ENCODE results near the gene WDR82.

Gene WDR82

GRCh38 chr3:52315977-52316764 lies 37.7 kb upstream of the WDR82 start, which contains the start of gene DNAH1:
Gene DNAH1, plus strand, starts transcription at chr3:52316319. Its CDS starts 6,124 bp downstream, at chr3:52322443.
- Mint-ChIP-seq H3K36me3 (ENCODE audit: insufficient read depth) (peaks cover under 1% of the 10 kb centered on the region), H3K4me1 (peaks cover 12% of the 10 kb centered on the region), H3K27me3 (no peaks in the 10 kb centered on the region), H3K9me3 (no peaks in the 10 kb centered on the region), H3K27ac (ENCODE audit: low read depth) (no peak within 1 kb of the TSS), H3K4me3 (peak within 1 kb of the TSS; percentile 55)
- ATAC-seq (replicated peaks; ENCODE audit: extremely low read depth, poor library complexity, severe bottlenecking): no peak
- DNase-seq (ENCODE audit: low spot score in 2 of 2): no peak

GRCh38 chr3:52315006-52315405 lies 36.6 kb upstream of the WDR82 start:
- Mint-ChIP-seq H3K4me3 (no peak overlapping the region), H3K9me3 (no peaks in the 10 kb centered on the region), H3K36me3 (ENCODE audit: insufficient read depth) (peaks cover 5% of the 10 kb centered on the region), H3K4me1 (peaks cover 24% of the 10 kb centered on the region), H3K27me3 (no peaks in the 10 kb centered on the region), H3K27ac (ENCODE audit: low read depth) (no peak overlapping the region)
- DNase-seq (ENCODE audit: low spot score in 2 of 2) (no peak), ATAC-seq (replicated peaks; ENCODE audit: extremely low read depth, poor library complexity, severe bottlenecking) (no peak)

GRCh38 chr3:52314489-52314888 lies 36.0 kb upstream of the WDR82 start:
- H3K4me1 Mint-ChIP-seq: peaks cover 29% of the 10 kb centered on the region
- ATAC-seq (replicated peaks; ENCODE audit: extremely low read depth, poor library complexity, severe bottlenecking) (no peak), DNase-seq (ENCODE audit: low spot score in 2 of 2) (no peak)
- H3K27ac Mint-ChIP-seq (ENCODE audit: low read depth): peak overlapping the region; percentile 20
- no peak overlapping the region for H3K4me3 Mint-ChIP-seq
- H3K9me3 Mint-ChIP-seq: no peaks in the 10 kb centered on the region
- peaks cover 5% of the 10 kb centered on the region for H3K36me3 Mint-ChIP-seq (ENCODE audit: insufficient read depth)
- H3K27me3 Mint-ChIP-seq: no peaks in the 10 kb centered on the region

GRCh38 chr3:52313774-52314188 lies 35.3 kb upstream of the WDR82 start:
- Mint-ChIP-seq H3K27me3 (no peaks in the 10 kb centered on the region), H3K36me3 (ENCODE audit: insufficient read depth) (peaks cover 6% of the 10 kb centered on the region), H3K27ac (ENCODE audit: low read depth) (no peak overlapping the region), H3K9me3 (no peaks in the 10 kb centered on the region), H3K4me3 (no peak overlapping the region), H3K4me1 (peaks cover 29% of the 10 kb centered on the region)
- DNase-seq (ENCODE audit: low spot score in 2 of 2) (no peak), ATAC-seq (replicated peaks; ENCODE audit: extremely low read depth, poor library complexity, severe bottlenecking) (no peak)

- H3K9me3 Mint-ChIP-seq: no peaks in the 10 kb centered on the region
- H3K4me3 Mint-ChIP-seq: no peak overlapping the region
- no peak for ATAC-seq (replicated peaks; ENCODE audit: extremely low read depth, poor library complexity, severe bottlenecking)
- H3K4me1 Mint-ChIP-seq: peaks cover 34% of the 10 kb centered on the region
- H3K36me3 Mint-ChIP-seq (ENCODE audit: insufficient read depth): peaks cover 6% of the 10 kb centered on the region
- H3K27me3 Mint-ChIP-seq: no peaks in the 10 kb centered on the region
- peak overlapping the region; percentile 29 for H3K27ac Mint-ChIP-seq (ENCODE audit: low read depth)
- DNase-seq (ENCODE audit: low spot score in 2 of 2): no peak
These were observed 34.8 kb upstream of the WDR82 start for GRCh38 chr3:52313188-52313773.

GRCh38 chr3:52311576-52312119 lies 33.2 kb upstream of the WDR82 start:
- no peaks in the 10 kb centered on the region for H3K27me3 Mint-ChIP-seq
- no peak overlapping the region for H3K4me3 Mint-ChIP-seq
- H3K27ac Mint-ChIP-seq (ENCODE audit: low read depth): peak overlapping the region; percentile 74
- ATAC-seq (replicated peaks; ENCODE audit: extremely low read depth, poor library complexity, severe bottlenecking) (no peak), DNase-seq (ENCODE audit: low spot score in 2 of 2) (no peak)
- peaks cover 45% of the 10 kb centered on the region for H3K4me1 Mint-ChIP-seq
- peaks cover 8% of the 10 kb centered on the region for H3K36me3 Mint-ChIP-seq (ENCODE audit: insufficient read depth)
- no peaks in the 10 kb centered on the region for H3K9me3 Mint-ChIP-seq

GRCh38 chr3:52310861-52311575 lies 32.6 kb upstream of the WDR82 start:
- no peak overlapping the region for H3K4me3 Mint-ChIP-seq
- peak overlapping the region; percentile 74 for H3K27ac Mint-ChIP-seq (ENCODE audit: low read depth)
- H3K27me3 Mint-ChIP-seq: no peaks in the 10 kb centered on the region
- ATAC-seq (replicated peaks; ENCODE audit: extremely low read depth, poor library complexity, severe bottlenecking) (peak; percentile 94), DNase-seq (ENCODE audit: low spot score in 2 of 2) (peak; percentile 26 to 71)
- no peaks in the 10 kb centered on the region for H3K9me3 Mint-ChIP-seq
- H3K4me1 Mint-ChIP-seq: peaks cover 51% of the 10 kb centered on the region
- peaks cover 8% of the 10 kb centered on the region for H3K36me3 Mint-ChIP-seq (ENCODE audit: insufficient read depth)

GRCh38 chr3:52308308-52308707 lies 29.9 kb upstream of the WDR82 start:
- H3K9me3 Mint-ChIP-seq: no peaks in the 10 kb centered on the region
- no peak for DNase-seq (ENCODE audit: low spot score in 2 of 2)
- peak overlapping the region; percentile 74 for H3K27ac Mint-ChIP-seq (ENCODE audit: low read depth)
- no peak for ATAC-seq (replicated peaks; ENCODE audit: extremely low read depth, poor library complexity, severe bottlenecking)
- H3K27me3 Mint-ChIP-seq: no peaks in the 10 kb centered on the region
- peaks cover 11% of the 10 kb centered on the region for H3K36me3 Mint-ChIP-seq (ENCODE audit: insufficient read depth)
- H3K4me3 Mint-ChIP-seq: no peak overlapping the region
- peaks cover 55% of the 10 kb centered on the region for H3K4me1 Mint-ChIP-seq

- DNase-seq (ENCODE audit: low spot score in 2 of 2) (no peak), ATAC-seq (replicated peaks; ENCODE audit: extremely low read depth, poor library complexity, severe bottlenecking) (no peak)
- no peak overlapping the region for H3K4me3 Mint-ChIP-seq
- no peaks in the 10 kb centered on the region for H3K27me3 Mint-ChIP-seq
- peaks cover 56% of the 10 kb centered on the region for H3K4me1 Mint-ChIP-seq
- H3K27ac Mint-ChIP-seq (ENCODE audit: low read depth): peak overlapping the region; percentile 74
- peaks cover 13% of the 10 kb centered on the region for H3K36me3 Mint-ChIP-seq (ENCODE audit: insufficient read depth)
- H3K9me3 Mint-ChIP-seq: no peaks in the 10 kb centered on the region
These were observed 28.5 kb upstream of the WDR82 start for GRCh38 chr3:52306978-52307377.

GRCh38 chr3:52305926-52306325 lies 27.5 kb upstream of the WDR82 start:
- Mint-ChIP-seq H3K9me3 (no peaks in the 10 kb centered on the region), H3K27ac (ENCODE audit: low read depth) (peak overlapping the region; percentile 74), H3K36me3 (ENCODE audit: insufficient read depth) (peaks cover 10% of the 10 kb centered on the region), H3K4me3 (no peak overlapping the region), H3K4me1 (peaks cover 52% of the 10 kb centered on the region), H3K27me3 (no peaks in the 10 kb centered on the region)
- DNase-seq (ENCODE audit: low spot score in 2 of 2) (no peak), ATAC-seq (replicated peaks; ENCODE audit: extremely low read depth, poor library complexity, severe bottlenecking) (no peak)

GRCh38 chr3:52303811-52304210 lies 25.4 kb upstream of the WDR82 start:
- Mint-ChIP-seq H3K27ac (ENCODE audit: low read depth) (peak overlapping the region; percentile 74), H3K4me1 (peaks cover 48% of the 10 kb centered on the region), H3K27me3 (no peaks in the 10 kb centered on the region), H3K36me3 (ENCODE audit: insufficient read depth) (peaks cover 7% of the 10 kb centered on the region), H3K9me3 (no peaks in the 10 kb centered on the region), H3K4me3 (no peak overlapping the region)
- ATAC-seq (replicated peaks; ENCODE audit: extremely low read depth, poor library complexity, severe bottlenecking) (no peak), DNase-seq (ENCODE audit: low spot score in 2 of 2) (no peak)

- H3K9me3 Mint-ChIP-seq: no peaks in the 10 kb centered on the region
- H3K36me3 Mint-ChIP-seq (ENCODE audit: insufficient read depth): peaks cover 5% of the 10 kb centered on the region
- H3K4me1 Mint-ChIP-seq: peaks cover 35% of the 10 kb centered on the region
- DNase-seq (ENCODE audit: low spot score in 2 of 2) (no peak), ATAC-seq (replicated peaks; ENCODE audit: extremely low read depth, poor library complexity, severe bottlenecking) (no peak)
- H3K27ac Mint-ChIP-seq (ENCODE audit: low read depth): no peak overlapping the region
- no peak overlapping the region for H3K4me3 Mint-ChIP-seq
- no peaks in the 10 kb centered on the region for H3K27me3 Mint-ChIP-seq
These were observed 24.1 kb upstream of the WDR82 start for GRCh38 chr3:52302426-52303145.

All from central memory CD8-positive, alpha-beta T cell (primary cell).